ENCODE results near the gene KLHL22. TPM values are rescaled to one million over a fixed set of nuclear protein-coding genes. Genes with fewer than 3 reads are reported as not detected.

KLHL22 gene
- total and polyA plus RNA-seq, 2 of the 13 experiments (the other 11 are each of a cell fraction or from before 2014, with no cell fraction given), result 10.9 to 14.8 TPM

GRCh38 chr22:20459862-20460261 is 35.7 kb downstream of the KLHL22 start (continued):
- no peak for TF ChIP-seq ZNF879 (CRISPR knock-in tag; IDR thresholded peaks at IDR 0.05)
- no peak for TF ChIP-seq NR3C1 (CRISPR knock-in tag; IDR thresholded peaks at IDR 0.05)
- no peak for TF ChIP-seq FOXJ3 (CRISPR knock-in tag; IDR thresholded peaks at IDR 0.05; ENCODE audit: borderline replicate concordance)
- TF ChIP-seq ZNF441 (CRISPR knock-in tag; IDR thresholded peaks at IDR 0.05; ENCODE audit: borderline replicate concordance), result no peak
- TF ChIP-seq ZNF792 (CRISPR knock-in tag; IDR thresholded peaks at IDR 0.05), result no peak
- TF ChIP-seq ZBED4 (CRISPR knock-in tag; IDR thresholded peaks at IDR 0.05; ENCODE audit: borderline replicate concordance), result no peak

- POLR2A ChIA-PET, result no interaction called here
- no peak for DNase-seq (ENCODE audit: low spot score)
- no peak for ATAC-seq
- no peaks in the 10 kb centered on the region for H3K27me3 ChIP-seq (ENCODE audit: control insufficient read depth in 1 of 2, insufficient read depth in 2 of 2, low read length in 2 of 2)
- TF ChIP-seq HNRNPK (IDR thresholded peaks at IDR 0.05; ENCODE audit: low read depth, low read length, poor library complexity, severe bottlenecking), result no peak
- TF ChIP-seq ZMAT3 (CRISPR knock-in tag; conservative IDR thresholded peaks at IDR 0.05), result no peak
- TF ChIP-seq SALL1 (CRISPR knock-in tag; IDR thresholded peaks at IDR 0.05), result no peak
- no peak for TF ChIP-seq ZNF253 (CRISPR knock-in tag; IDR thresholded peaks at IDR 0.05; ENCODE audit: borderline replicate concordance)
- TF ChIP-seq JUNB (CRISPR knock-in tag; IDR thresholded peaks at IDR 0.05; ENCODE audit: borderline replicate concordance), result no peak
- no peak for TF ChIP-seq SMAD1 (CRISPR knock-in tag; IDR thresholded peaks at IDR 0.05; ENCODE audit: borderline replicate concordance, low read depth)
- TF ChIP-seq, protein P1, sequence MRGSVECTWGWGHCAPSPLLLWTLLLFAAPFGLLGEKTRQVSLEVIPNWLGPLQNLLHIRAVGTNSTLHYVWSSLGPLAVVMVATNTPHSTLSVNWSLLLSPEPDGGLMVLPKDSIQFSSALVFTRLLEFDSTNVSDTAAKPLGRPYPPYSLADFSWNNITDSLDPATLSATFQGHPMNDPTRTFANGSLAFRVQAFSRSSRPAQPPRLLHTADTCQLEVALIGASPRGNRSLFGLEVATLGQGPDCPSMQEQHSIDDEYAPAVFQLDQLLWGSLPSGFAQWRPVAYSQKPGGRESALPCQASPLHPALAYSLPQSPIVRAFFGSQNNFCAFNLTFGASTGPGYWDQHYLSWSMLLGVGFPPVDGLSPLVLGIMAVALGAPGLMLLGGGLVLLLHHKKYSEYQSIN (CRISPR knock-in tag; IDR thresholded peaks at IDR 0.05; ENCODE audit: borderline replicate concordance), result no peak
- no peak for TF ChIP-seq HBP1 (CRISPR knock-in tag; IDR thresholded peaks at IDR 0.05; ENCODE audit: low read depth)
- FAIRE-seq, result no peak
- in situ Hi-C loops (cut with HindIII; ENCODE audit: extremely low pct_ligation_motif_present, low pct_unique_long_range_greater_than_20kb) (loop anchor here (5.0 kb wide), 1 partner anchor 37 kb away; no protein-coding TSS in a partner anchor), intact Hi-C loops (cut with micrococcal nuclease; ENCODE audit: unreplicated experiment) (no loop called here)
- CTCF ChIA-PET (ENCODE audit: low intra/inter-chr PET ratio, low total read pairs), result no interaction called here
- no TSS peak for BruUV-seq (replicated peaks)
- H3K36me3 ChIP-seq (replicated peaks in 1 of 2; ENCODE audit: control insufficient read depth in 1 of 2, insufficient read depth in 2 of 2, low read length in 2 of 2), result peaks cover 0 to 7% of the 10 kb centered on the region in 2 experiments; a peak in 1 of 5 replicates
- H2AFZ ChIP-seq (ENCODE audit: low read length), result no peak overlapping the region
- H3K79me2 ChIP-seq (ENCODE audit: insufficient read depth, low read length), result no peaks in the 10 kb centered on the region
- no peak overlapping the region for H3K4me3 ChIP-seq (replicated peaks in 1 of 3; ENCODE audit: insufficient read depth in 1 of 3, low read depth in 2 of 3, low read length in 3 of 3)
- H3K27ac ChIP-seq (ENCODE audit: extremely low read length, insufficient read depth, low read length), result no peak overlapping the region
- H3K9me3 ChIP-seq (ENCODE audit: low read length), result no peaks in the 10 kb centered on the region
- WGBS (ENCODE audit: low lambda C conversion rate), result 95% methylated on average over 3 of the region's 3 CpGs
- no peak overlapping the region for H3K9ac ChIP-seq (ENCODE audit: insufficient read depth, low read depth, low read length)
- no peaks in the 10 kb centered on the region for H3K4me1 ChIP-seq (ENCODE audit: insufficient read depth, low read length)
- no peak overlapping the region for H3K4me2 ChIP-seq (ENCODE audit: low read depth, low read length)
- H4K20me1 ChIP-seq (ENCODE audit: insufficient read depth, low read length), result no peaks in the 10 kb centered on the region
These were observed 36.4 kb downstream of the KLHL22 start for GRCh38 chr22:20459152-20459542.

Measured in HepG2 (cell line).